Embryonic facial prominence (tissue), 1 donor: ENCODE data around the gene C1QTNF6.
"Not testable (repeated sequence)": the region's sequence is repeated elsewhere in the genome, so short reads cannot be mapped to it uniquely, and the experiment has no call there.

Experiments used
- DNase-seq: peaks from one replicate; pipeline ENCODE4 v3.0.0-alpha.2; 2016; ENCODE audit errors: extremely low spot score

The C1QTNF6 gene

GRCh38 chr22:37187891-37188761 lies at the start of gene C1QTNF6:
C1QTNF6 (minus strand) TSS chr22:37188247; CDS start chr22:37188213, 34 bp downstream.
- peak; percentile 34 for DNase-seq

GRCh38 chr22:37235897-37236607 lies 48.0 kb upstream of the C1QTNF6 start:
- no peak for DNase-seq

- DNase-seq, result no peak
These were observed 47.0 kb upstream of the C1QTNF6 start for GRCh38 chr22:37234736-37235711.

- no peak for DNase-seq
These were observed 45.9 kb upstream of the C1QTNF6 start for GRCh38 chr22:37233751-37234631.

- not testable (repeated sequence) for DNase-seq
These were observed 45.3 kb upstream of the C1QTNF6 start for GRCh38 chr22:37233371-37233750.

GRCh38 chr22:37232140-37232998 lies 44.3 kb upstream of the C1QTNF6 start:
- no peak for DNase-seq

- DNase-seq, result no peak
These were observed 43.5 kb upstream of the C1QTNF6 start for GRCh38 chr22:37231406-37232139.

- no peak for DNase-seq
These were observed 42.8 kb upstream of the C1QTNF6 start for GRCh38 chr22:37230673-37231405.

- no peak for DNase-seq
These were observed 42.0 kb upstream of the C1QTNF6 start for GRCh38 chr22:37229805-37230672.

- DNase-seq, result no peak
These were observed 41.2 kb upstream of the C1QTNF6 start for GRCh38 chr22:37229012-37229804.

- no peak for DNase-seq
These were observed 40.3 kb upstream of the C1QTNF6 start for GRCh38 chr22:37228106-37229011.

- DNase-seq, result no peak
These were observed 38.5 kb upstream of the C1QTNF6 start for GRCh38 chr22:37226514-37226913.

- no peak for DNase-seq
These were observed 38.0 kb upstream of the C1QTNF6 start for GRCh38 chr22:37226087-37226486.

GRCh38 chr22:37225481-37225880 lies 37.4 kb upstream of the C1QTNF6 start:
- DNase-seq, result no peak

- no peak for DNase-seq
These were observed 36.8 kb upstream of the C1QTNF6 start for GRCh38 chr22:37224757-37225420.
